ENCODE data around the gene PDZD7.

Gene PDZD7

DNA sequence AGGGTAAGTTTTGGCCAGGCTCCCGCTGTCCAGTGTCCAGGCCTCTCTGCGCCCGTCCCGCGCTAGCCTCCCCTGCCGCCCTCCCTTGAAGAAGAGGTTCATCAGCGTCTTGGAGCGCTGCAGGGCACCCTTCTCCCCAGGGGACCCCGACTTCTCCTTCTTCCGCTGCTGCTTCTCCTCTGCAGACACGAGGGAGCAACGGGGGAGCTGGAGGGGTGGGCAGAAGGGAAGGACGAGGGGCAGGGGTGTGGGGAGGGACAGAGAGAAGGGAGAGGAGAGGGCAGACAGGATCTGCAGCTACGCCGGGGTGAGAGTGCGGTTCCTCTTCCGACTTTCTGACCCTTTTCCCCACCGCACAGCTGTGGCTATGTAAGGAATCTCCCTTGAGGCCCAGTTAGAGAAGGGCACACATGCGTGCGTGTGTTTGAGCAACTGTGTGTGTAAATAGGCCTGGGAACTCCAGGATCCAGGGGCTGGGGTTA is 12.8 kb downstream of the PDZD7 start:
- DNase-seq: no peak

DNA sequence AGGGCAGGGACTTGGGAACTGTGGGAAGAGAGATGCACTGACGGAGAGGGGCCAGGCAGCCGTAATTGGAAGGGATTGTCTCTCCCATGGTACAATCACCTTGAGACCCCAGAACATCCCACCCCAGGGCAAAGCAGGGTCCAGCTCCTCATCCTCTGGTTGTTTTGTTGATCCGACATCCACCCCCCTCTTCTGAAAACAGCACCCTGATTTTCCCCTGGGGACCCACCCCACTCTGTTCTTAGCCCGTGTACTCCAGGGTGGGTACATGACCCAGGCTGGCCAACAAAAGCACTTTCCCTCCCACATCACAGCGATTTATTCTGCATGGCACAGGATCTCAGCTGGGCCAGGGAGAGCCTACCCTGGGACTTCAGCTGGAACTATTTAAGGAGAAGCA is 14.1 kb downstream of the PDZD7 start:
- DNase-seq: no peak

DNA sequence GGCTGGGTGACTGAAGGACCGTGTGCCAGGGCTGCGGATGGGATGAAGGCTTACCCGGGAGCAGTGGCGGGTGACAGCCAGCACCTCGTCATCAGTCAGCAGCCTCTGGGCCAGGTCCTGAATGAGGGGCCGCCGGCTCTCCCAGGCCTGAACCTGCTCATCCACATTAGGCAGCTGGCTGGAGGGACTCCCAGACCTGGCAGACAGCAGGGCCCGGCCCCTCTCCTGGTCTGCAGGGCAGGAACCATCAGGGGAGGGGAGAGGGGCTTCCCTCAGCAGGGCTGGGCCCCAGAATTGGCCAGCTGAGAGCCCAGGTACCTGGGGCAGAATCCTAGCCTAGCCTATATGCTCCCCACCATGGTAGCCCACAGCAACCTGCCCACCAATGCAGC is 15.4 kb downstream of the PDZD7 start:
- DNase-seq: no peak

DNA sequence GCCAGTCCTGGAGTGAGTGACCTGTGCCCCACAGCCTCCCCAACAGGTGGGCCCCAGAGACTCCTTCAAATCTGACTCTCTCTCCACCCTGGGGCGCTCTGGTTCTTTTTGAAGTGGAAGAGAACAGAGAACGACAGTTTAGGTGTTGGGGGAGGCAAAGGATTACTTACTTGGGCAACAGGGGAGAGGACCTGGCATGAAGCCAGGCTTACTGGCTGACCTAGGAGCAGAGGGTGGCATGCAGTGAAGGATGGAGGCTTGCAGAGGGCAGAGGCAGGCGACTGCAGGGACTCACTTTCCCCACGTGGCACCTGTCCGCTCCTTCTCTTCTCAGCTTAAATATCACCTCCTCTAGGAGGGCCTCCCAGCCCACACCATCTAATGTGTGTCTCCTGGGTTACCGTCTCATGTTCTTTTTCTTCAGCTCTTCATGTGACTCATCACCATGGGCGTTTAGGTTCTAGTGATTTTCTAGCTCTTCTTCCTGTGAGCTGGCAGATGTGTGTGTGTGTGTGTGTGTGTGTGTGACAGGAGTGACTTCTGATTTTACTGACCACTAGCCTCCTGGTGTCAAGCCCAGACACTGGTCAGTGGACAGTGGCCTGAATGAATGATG is 15.9 kb downstream of the PDZD7 start:
- DNase-seq: no peak

DNA sequence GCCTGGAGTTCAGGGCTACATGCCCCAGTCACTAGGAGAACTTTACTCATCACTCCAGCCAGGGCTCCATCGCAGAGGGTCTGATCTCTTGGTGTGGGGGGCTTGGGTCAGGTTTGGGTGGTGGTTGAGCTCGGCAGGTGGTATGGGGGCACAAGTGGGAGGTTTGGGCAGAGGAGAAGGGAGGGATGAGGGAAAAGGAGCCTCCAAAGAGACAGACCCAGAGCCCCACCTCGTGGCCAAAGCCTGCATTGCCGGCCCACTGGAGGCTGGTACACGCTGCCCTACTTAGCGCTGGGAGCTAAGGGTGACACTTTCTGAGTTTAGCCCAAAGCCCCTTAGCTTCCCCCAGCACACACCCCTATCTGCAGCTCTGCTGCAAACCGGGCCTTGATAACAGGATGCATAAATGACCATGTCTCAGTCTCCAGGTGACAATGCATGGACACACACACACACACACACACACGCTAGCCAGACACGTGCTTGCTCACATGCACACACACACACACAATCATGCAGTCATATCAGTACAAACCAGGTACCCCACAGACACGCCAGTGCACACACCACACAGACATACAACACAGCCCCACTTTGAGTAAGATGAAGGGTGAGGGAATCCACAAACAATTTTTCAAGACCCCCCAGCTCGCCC is 16.6 kb downstream of the PDZD7 start:
- DNase-seq: peak; percentile 65 to 75

DNA sequence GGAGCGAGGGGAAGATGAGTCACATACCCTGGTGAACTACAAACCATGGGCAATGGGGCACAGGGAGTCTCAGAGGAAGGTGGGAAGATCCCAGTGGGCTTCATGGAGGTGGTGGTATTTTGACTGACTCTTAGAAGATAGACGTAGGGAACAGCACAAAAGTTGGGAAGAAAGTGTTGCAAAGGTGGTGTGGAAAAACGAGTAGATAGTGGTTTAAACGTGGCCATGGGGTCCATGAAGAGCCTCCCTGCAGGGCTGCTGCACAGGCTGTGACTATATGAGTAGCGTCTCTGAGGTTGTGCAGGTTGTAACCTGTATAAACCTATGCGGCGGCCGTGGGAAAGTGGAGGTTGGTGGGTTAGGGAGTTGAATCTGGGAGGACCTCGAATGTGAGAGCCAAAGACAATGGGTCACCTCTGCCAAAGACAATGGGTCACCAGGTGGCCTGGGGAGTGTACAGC is 17.5 kb downstream of the PDZD7 start:
- no peak for DNase-seq

DNA sequence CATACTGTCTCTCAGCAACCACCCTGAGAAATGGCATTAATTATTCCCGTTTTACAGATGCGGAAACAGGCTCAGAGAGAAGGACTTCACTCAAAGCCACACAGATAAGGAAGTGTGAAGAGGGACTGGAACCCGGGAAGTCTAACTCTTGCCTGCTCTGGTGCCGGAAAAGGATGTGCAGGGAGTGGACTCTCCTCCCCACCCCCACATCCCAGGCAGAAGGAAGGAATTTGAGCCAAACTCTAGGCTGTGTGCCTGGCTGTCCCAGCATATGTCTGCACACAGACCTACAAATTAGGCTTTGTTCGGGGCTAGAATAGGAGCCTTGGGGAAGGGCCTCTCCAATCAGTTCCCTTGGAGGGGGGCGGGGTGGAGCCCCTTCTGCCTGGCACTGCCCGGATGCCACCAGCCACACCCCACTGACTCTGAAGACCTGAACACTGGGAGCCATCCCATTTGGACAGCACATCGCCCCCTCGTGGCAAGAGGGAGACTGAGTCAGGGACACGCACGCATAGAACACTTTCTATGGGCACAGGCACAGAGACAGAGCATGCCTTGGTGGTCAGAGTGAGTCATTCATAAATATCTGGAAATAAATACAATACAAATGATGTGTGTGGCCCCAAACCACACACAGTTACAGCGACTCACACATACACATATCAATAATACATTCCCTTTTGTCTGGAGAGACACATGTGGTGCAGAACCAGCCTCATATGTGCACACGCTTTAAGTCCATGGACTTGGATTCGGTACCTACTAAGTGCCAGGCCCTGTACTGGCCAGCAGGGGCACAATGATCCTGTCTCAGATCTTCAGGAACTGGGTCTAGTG is 18.2 kb downstream of the PDZD7 start:
- DNase-seq: peak; percentile 71 to 75

DNA sequence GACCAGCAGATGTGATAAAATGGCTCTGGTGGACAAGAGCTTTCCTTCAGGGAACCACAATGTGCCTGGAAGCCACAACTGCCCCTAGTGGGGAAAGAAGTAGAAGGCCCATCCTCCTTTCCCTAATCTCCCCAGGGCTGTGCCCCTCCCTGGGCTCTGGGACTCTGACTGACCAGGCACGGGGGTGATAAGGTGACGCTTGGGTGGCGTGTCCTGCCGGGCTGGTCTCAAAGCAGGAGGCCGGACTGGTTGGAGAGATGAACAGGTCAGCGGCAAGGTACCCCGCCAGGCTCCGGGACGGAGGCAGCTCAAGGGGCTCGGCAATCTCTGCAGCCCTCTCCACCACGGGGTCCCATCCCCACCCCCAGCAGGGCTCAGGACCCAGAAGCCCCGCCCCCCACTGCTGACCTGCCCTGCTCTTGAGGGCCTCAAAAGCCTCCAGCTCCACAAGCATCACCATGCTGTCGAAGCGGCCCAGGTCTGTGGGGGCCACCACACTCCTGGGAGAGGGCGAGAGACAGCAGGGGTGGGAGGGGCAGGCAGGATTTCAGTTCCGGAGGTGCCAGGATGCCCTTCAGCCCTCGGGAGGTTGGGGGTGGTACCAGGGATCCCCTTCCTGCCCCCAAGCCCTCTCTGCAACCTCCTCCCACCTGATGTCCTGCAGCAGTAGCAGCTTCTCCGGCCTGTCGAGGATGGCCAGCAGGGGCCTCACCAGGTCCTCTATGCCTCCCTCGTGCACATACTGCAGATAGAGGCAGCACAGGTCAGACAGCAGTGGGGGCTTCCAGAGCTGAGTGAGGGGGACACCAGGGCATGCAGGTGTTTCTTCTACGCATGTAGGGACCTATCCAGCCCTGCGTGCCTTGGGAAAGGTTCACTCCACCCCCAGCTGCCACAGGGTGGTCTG is 19.2 kb downstream of the PDZD7 start:
- no peak for DNase-seq

DNA sequence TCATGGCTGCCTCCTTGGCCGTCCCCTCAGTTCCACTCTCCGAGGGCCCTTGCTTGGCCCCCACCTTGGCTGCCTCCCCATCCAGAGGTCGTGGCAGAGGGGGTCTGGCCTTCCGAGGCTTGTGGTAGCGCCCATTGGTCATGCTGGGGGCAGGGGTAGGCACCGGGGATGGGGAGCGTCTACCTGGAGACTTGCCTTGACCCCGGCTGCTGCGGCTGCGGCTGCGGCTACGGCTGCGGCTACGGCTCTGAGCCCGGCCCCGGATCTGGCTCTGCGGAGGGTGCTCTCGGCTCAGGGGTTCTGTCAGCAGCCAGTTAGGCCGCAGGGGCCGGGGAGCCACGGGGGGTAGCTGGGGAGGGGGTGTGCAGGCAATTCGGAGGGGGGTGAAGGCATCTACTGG is 20.6 kb downstream of the PDZD7 start:
- no peak for DNase-seq

DNA sequence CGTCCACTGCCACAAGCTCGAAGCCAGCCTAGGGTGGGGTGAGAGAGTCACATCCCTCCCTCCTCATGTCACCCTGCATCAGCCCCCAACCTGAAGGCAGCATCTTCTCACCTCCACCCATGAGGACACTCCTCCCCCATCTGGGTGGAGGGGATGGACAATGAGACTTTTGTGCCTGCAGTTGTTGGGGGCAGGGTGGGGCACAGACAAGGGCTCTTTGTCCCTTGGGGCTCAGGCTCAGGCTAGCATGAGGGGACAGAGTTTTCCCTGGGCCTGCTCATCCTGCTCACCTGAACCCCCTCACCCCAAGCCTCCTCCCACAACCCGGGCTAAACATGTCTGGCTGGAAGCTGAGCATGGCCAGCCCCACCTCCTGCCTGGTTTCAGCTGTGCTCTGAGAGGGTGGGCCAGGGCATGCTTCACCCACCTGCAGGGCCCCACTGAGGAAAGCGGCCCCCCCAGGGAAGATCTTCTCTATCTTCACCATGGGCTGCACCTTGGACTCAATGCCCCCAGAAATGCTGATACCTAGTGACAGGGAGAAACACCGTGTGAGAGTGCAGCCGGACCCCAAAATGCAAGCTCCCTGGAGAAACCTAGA is 22.0 kb downstream of the PDZD7 start:
- no peak for DNase-seq

DNA sequence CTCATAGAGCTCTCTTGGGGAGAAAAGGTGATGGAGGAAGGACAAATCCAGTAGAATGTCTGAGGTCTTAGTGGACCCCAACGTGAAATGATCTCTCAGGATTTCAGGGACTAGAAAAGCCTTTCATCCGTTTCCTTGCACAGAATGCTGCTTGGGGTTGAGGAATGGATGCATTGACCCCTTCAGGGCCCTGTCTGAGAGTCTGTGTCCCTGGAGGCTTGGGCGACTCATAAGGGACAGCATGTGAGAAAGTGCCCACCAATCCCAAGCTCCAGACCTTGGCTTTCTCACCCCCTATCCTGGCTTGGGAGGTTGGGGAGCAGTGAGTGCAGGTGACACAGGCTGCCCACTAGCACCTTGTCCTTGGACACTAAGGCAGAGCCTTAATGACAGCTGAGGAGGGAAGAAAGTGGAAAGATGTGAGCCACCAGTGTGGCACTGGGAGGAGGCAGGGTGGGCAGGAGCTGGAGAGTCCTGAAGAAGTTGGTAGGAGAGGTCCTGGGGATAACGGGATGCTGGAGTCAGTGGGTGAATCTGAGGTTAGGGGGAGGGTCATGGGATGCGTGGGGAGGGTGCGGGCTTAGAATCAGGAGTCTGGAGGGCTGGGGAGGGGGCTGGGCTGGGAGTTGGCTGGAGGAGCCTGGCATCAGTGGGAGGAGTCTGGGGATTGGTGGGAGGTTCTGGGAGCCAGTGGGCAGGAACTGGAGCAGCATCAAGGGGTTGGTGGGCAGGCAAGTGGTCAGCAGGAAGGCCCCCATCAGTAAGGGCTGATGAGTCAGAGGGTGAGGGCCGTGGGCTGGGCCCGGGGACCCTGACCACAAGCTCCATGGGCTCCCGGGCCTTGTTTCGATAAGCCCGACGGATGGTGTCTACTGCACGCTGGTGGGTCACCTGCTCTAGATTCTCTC is 22.8 kb downstream of the PDZD7 start:
- no peak for DNase-seq

DNA sequence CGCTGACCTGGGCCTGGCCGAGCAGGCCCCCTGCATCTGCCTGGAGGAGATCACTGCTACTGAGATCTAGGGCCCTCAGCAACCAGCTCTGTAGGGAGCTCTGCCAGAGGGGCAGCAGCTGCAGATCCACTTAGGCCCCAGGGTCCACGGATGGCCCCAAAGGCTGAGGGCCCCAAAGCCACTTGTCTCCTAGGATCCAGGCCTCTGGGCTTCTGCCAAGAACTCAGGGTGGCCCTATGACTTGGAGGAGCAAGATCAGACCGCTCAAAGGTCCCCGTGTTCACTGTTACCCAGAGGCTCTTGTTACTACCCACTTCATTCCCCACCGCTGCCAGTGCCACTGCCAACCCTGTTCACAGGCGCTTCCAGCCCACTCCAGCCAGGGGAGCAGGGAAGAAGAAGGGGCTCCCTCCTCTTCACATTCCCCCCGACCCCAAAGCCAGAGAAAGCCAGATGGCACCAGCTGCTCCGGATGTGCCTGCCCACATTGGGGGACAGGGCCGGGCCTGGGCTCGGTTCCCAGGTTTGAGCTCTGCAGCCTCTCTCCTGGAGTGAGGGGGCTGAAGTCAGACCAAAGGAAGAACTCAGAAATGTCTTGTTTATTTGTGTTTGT is 23.7 kb downstream of the PDZD7 start:
- DNase-seq: no peak

DNA sequence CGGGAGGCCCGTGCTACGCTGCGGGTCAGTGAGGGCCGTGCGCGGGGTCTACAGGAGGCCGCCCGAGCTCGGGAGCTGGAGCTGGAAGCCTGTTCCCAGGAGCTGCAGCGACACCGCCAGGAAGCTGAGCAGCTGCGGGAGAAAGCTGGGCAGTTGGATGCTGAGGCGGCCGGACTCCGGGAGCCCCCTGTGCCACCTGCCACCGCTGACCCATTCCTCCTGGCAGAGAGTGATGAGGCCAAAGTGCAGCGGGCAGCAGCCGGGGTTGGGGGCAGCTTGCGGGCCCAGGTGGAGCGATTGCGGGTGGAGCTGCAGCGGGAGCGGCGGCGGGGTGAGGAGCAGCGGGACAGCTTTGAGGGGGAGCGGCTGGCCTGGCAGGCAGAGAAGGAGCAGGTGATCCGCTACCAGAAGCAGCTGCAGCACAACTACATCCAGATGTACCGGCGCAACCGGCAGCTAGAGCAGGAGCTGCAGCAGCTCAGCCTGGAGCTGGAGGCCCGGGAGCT is 24.3 kb downstream of the PDZD7 start:
- DNase-seq: no peak

DNA sequence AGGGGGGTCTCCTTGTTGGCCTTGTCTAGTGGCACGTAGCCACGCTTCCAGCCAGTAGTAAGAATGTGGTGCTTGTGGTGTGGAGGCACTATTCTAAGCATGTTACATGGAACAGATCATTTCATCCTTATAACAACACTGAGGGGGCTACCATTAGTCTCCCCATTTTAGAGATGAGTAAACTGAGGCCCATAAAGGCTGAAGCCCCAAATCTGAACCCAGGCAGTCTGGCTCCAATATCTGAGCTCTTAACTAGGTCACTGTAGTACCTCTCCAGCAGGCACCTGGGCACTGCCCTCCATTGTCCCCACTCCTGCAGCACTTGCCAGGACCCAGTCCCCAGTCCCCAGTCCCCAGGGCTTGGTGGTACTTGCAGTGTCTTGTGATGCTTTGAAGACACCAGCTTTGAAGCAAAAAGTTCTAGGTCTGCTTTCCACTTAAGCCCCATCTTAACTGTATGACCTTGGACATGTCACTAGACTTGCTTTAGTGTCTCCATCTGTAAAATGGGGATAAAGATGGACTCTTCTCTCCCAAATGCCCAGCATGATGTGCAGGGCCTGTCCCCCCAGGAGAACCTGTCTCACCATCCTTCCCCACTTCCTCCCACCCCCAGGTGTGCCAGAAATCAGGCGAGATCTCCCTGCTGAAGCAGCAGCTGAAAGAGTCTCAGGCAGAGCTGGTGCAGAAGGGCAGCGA is 24.9 kb downstream of the PDZD7 start:
- DNase-seq: no peak

DNA sequence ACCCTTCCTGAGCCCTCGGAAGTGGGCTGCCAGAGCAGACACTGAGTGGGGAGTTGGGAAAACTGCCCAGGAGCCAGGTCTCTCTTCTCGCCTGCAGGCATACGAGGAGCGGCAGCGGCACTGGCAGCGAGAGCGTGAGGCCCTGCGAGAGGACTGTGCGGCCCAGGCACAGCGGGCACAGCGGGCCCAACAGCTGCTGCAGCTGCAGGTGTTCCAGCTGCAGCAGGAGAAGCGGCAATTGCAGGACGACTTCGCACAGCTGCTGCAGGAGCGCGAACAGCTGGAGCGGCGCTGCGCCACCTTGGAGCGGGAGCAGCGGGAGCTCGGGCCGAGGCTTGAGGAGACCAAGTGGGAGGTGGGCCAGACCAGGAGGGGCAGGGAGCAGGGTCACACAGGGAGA is 25.6 kb downstream of the PDZD7 start:
- DNase-seq: no peak

DNA sequence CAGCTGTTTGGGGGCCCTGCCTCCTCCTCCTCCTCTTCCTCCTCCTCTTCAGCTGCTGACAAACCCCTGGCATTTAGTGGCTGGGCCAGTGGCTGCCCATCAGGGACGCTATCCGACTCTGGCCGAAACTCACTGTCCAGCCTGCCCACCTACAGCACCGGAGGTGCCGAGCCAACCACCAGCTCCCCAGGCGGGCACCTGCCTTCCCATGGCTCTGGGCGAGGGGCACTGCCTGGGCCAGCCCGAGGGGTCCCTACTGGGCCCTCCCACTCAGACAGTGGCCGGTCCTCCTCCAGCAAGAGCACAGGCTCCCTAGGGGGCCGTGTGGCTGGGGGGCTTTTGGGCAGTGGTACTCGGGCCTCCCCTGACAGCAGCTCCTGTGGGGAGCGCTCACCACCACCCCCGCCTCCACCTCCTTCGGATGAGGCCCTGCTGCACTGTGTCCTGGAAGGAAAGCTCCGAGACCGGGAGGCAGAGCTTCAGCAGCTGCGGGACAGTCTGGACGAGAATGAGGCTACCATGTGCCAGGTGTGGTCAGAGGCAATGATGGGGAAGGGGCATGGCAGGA is 27.2 kb downstream of the PDZD7 start:
- no peak for DNase-seq

DNA sequence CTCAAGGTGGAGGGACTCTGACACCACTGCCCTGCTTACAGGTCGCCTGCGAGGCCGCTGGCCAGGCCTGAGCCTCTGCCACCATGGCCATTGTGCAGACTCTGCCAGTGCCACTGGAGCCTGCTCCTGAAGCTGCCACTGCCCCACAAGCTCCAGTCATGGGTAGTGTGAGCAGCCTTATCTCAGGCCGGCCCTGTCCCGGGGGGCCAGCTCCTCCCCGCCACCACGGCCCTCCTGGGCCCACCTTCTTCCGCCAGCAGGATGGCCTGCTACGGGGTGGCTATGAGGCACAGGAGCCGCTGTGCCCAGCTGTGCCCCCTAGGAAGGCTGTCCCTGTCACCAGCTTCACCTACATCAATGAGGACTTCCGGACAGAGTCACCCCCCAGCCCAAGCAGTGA is 28.5 kb downstream of the PDZD7 start:
- DNase-seq: no peak

DNA sequence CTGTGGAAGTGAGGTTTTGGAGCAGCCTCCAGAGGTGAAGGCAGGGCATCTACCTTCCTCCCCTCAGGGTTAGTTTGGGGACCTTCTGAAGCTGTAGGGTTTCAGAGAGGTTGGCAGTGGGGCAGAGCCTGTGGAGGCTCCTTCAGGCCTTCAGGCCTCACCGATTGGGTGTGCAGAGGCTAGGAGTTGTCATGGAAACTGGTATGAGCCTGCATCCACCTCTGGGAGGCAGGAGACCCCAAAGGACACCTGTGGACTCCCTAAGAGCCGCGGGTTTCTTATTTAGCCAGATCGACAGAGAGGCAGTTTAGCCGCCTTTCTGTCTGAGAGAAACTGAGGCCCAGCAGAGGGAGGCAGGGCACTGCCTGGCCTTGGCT is 29.3 kb downstream of the PDZD7 start:
- no peak for DNase-seq

DNA sequence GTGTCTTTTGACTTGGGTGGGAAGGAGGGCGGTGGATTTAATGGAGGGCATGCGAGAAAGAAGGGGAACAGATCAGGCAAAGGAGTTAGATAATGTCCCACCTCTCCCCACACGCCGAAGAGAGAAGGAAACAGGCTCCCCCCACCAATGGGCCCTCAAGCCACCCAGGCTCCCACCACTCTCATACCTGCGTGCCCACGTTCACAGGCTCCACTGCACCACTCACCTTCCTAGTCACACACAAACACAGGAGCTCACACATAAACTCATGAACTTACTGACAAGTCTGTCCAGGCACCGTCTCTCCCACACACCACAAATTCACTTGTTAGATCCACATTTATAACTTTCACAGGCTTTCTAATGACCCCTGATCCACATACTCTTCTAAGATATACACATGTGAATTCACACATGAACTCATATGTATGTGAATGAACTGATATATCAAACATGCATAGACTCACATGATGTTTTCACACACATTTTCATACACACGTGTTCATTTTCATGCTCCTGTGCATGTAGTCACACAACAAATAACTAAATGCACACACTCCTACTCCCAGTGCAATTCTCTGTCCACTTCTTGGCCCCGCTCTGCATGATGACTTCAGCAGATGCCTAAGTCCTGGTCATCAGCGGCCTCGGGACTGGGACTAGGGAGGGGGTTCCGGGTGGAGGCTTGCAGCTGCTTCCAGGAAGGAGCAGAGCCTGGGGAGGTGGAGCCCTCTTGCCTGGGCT is 29.8 kb downstream of the PDZD7 start:
- no peak for DNase-seq

Data from activated CD4-positive, alpha-beta T cell treated with anti-CD3 and anti-CD28 coated beads, Interleukin-2, amount 50 U/mL, for 4 hours (primary cell).